ENCODE results near the gene RETREG1.

RETREG1 gene

DNA sequence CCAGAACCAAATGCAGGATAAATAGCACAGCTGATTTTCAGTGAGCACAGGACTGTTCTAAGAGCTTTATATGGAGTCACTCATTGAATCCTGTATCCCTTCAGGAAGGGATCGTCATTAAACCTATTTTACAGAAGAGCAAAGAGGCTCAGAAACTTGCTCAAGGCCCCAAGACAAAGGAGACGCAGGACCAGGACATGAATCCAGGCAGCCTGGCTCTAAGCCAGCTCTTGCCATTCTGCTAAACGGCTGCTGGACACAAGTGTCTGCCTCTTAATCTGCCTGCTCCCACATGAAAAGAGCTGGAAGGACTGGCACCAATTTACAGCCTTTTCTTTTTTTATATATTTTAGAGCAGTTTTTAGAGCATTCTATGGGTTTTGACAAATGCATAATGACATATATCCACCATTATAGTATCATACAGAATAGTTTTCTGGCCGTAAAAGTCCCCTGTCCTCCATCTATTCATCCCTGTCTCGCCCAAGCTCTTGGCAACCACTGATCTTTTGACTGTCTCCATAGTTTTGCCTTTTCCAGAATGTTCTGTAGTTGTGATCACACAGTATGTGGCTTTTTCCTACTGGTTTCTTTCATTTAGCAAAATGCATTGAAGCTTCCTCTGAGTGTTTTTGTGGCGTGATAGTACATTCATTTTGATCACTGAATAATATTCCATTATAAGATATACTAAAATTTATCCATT is 37.5 kb downstream of the RETREG1 start:
- FAIRE-seq = no peak

DNA sequence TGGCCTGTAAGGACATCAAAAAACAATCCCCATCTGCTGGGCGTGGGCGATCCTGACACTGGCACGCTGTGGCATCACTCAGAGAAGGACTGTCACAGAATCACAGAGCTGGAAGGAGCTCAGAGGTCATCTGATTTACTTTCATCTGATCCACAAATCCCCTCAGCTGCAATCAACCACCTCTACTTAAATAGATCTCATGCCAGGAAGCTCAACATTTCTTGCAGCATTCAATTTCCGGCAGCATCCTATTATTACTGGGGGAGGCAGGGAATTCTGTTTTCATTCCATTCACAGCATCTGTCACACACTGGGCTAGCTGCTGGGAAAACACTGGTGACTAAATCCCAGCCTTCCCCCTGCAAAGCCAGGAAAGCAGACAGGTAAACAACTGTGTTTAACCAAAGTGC is 38.3 kb downstream of the RETREG1 start:
- no peak for FAIRE-seq

GRCh38 chr5:16577677-16578076 is 39.1 kb downstream of the RETREG1 start:
- no peak for FAIRE-seq

- FAIRE-seq = no peak
Observed at GRCh38 chr5:16574789-16575721, 41.7 kb downstream of the RETREG1 start.

- no peak for FAIRE-seq
Observed at GRCh38 chr5:16573401-16573800, 43.4 kb downstream of the RETREG1 start.

DNA sequence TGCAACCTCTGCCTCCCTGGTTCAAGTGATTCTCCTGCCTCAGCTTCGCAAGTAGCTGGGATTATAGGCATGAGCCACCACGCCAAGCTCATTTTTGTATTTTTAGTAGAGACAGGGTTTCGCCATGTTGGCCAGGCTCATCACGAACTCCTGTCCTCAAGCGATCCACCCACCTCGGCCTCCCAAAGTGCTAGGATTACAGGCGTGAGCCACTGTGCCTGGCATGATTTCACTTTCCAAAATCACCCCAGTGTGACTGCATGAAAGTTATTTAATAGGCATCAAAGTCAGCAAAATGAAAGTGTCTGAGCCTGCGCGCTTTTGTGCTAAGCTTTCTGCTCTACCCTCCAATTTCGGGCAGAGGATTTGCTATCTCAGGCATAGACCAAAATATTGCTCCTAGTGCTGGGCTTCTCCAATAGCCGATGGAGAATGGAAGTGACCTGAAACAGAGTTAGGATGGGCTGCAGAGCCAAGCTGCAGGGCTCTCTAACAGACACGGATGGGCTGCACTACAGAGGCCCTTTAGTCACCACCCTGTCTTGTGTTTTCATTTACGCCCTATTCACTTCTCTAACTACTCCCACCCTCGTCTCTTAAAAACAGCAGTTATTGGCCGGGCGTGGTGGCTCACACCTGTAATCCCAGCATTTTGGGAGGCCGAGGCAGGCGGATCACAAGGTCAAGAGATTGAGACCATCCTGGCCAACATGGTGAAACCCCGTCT is 44.3 kb downstream of the RETREG1 start:
- no peak for FAIRE-seq

DNA sequence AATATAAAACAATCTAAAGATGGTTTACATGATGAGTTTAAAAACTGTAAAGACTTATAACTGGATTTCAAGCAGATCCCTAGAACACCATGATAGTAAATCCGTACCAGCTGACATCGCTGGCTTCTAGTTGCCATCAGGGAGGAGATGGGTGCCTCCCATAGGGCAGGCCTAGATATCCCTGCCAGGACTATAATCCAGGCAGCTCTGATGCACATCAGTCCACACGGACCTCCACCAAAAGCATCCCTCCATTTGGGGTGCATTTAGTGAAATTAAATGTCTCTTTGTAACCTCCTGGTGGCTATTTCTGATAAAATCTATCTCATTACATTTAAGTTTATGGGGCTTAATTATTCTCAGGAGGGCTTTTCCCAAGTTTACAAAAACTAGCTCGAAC is 45.8 kb downstream of the RETREG1 start:
- FAIRE-seq = no peak

DNA sequence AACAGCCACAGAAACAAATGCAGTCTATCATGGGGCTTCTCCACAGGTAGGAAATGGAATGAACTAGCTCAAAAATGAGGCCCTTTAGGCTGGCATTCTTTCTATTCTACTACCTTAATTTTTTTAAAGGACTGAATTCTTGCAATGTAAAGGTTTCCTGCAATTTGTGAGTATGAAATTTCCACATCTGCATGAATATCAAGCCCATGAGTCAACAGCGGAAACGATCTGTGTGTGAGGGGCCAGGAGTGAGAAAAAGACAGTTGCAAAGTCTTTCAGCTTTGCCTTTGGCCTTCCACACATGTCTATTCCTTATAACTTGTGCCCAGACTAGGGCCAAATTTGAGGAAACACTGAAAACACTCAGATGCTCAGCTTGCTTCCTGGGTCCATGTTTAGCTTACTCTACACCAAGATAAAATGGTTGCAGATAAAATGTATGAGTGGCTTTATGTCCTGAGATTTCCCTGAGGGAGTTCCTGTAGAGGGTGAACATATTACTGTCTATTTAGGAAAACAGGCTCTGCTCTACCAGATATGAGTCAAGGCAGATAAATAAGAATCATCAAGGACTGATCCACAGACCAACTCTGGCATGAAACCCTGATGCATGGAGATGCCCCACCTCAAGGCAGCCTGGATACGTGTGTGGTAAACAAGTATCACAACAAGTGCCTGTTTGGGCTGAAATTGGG is 46.5 kb downstream of the RETREG1 start:
- no peak for FAIRE-seq

- FAIRE-seq = no peak
Observed at GRCh38 chr5:16568875-16569580, 47.8 kb downstream of the RETREG1 start.

DNA sequence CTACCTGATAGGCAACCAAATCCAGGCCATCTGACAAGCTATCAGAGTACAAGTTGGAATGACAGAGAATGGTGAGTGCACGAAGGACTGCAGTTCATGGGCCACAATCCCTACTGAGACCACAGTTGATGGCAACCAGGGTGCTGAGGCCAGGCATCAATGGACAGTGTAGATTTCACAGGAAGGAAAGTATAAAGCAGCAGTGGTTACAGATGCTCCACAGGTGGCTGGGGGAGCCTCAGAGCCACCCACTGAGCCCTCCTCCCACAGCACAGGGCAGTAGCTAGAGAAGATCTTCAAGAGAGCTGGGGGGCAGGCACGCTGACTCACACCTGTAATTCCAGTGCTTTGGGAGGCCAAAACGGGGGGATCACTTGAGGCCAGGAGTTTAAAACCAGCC is 49.4 kb downstream of the RETREG1 start:
- no peak for FAIRE-seq

DNA sequence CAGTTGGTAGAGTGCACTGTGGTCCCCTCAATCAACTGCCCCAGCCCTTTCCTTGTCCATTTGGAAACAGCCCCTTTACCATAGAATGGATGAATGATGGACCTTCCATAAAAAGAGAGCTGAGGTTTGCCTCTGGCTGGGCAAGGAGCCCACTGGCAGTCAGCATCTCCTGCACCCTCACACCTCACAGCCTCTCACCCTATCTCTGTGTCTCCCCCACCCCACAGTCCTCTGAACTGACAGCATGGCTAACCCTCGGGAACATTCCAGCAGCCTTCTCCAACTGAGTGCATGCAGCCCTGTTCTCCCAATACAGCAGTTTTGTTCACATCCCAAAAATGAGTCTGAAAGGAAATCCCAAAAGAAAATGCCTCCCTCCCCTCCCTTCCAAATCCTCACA is 51.7 kb downstream of the RETREG1 start:
- no peak for FAIRE-seq

DNA sequence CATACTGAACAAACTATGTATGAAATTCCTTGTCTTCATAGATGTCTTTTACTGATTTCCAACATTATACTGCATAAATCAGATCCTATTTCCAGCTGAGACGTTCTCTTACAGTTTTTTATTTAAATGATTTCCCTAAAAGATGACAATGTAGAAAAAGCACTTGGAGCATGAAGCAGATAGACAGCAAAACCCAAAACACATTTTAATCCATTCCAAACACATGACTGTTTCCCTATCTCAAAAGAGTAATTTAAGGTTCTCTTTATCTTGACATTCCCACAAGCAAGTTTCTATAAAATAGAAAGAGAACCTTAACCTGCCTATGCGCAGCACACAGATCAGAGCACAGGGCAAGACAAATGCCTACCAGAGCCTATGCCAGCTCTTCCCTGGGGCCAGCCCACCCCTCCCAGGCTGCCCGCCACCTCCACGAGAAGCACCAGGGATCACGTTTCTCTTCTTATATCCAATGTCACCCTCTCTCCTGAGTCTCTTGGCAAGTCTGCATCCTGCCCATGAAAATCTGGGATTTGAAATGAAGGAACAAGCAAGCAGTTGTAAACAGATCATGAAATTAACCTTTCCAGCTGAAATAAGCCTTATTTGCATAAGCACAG is 52.4 kb downstream of the RETREG1 start:
- FAIRE-seq = no peak

DNA sequence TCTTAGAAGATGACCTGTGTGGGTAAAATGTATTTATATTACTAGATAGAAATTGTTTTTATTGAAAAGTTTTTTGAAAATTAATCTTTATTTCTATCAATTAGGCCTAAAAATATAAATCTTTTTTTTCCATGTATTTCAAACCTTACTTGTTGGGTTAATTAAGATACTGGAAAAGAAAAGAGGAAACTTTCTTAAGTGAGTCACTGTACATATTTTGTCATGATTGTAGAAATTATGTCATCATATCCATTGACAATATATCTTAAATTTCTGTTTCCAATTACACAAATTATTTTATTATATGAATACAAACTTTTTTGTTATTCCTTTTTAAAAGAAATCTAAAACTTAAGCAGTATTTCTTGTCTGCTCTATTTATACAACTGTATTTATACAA is 53.1 kb downstream of the RETREG1 start:
- FAIRE-seq = no peak

- FAIRE-seq = no peak
Observed at GRCh38 chr5:16561660-16562059, 55.1 kb downstream of the RETREG1 start.

- no peak for FAIRE-seq
Observed at GRCh38 chr5:16559702-16560101, 57.1 kb downstream of the RETREG1 start.

- FAIRE-seq = no peak
Observed at GRCh38 chr5:16558984-16559629, 57.7 kb downstream of the RETREG1 start.

DNA sequence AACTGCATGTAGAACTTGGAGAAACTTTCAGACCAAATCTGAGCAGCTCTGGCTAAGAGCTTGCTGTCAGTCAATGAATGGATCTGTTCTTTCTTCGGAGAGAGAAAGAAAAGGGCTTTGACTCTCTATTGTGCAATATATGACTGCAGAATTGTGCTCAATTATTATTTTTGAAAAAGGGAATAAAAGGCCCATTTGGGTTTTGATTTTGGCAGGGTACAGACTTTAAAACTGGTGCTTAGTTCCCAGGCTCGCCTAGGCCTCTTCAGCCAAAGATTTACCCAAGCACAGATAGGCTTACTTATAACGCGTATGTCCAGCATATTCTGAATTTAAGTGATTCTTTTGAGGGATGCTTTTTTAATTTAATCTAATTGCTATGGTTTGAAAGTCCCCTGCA is 59.3 kb downstream of the RETREG1 start:
- no peak for FAIRE-seq

GRCh38 chr5:16554110-16554509 is 62.7 kb downstream of the RETREG1 start:
- no peak for FAIRE-seq

DNA sequence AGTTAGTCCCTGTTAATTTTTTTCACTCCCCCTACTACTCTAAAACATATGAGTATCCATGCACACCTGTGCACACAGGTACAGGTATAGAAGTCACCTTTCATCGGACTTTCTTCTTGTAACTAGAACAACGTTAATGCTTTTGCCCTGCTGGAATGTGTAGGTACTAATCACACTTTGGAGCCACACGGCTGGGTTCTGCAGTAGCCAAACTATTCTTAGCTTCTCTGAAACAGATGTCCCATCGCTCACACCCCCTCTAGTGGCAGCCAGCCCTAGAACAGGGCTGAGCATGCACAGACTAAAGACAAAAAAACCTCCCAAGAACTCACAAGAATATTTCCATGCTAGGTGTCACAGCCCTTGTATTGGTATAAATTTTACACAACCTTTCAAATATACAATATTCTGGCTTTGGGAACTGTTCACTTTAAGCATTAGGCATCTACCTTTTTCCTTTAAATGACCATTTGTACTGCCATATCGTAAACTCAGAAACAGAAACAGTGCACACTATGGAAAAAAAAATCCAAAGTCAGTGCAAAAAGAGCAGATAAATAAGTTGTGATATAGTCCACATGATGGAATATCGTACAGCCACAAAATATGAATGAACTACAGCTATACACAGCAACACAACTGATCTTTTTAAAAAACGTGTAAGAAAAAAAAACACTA is 64.0 kb downstream of the RETREG1 start:
- no peak for FAIRE-seq

GRCh38 chr5:16551628-16552027 is 65.2 kb downstream of the RETREG1 start:
- FAIRE-seq = no peak

Measured in A204.1 (cell line).